GM19438 (cell line): ENCODE measurements around the gene OR4F17.
"Not testable (repeated sequence)": the region's sequence is repeated elsewhere in the genome, so short reads cannot be mapped to it uniquely, and the experiment has no call there.

Source experiments
- ATAC-seq: cut with Tn5 transposase; IDR thresholded peaks from one replicate; pipeline ENCODE4 v1.9.1; 2021; ENCODE audit warnings: low read depth; ENCODE audit not compliant: unreplicated experiment

The OR4F17 gene, protein sequence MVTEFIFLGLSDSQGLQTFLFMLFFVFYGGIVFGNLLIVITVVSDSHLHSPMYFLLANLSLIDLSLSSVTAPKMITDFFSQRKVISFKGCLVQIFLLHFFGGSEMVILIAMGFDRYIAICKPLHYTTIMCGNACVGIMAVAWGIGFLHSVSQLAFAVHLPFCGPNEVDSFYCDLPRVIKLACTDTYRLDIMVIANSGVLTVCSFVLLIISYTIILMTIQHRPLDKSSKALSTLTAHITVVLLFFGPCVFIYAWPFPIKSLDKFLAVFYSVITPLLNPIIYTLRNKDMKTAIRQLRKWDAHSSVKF

DNA sequence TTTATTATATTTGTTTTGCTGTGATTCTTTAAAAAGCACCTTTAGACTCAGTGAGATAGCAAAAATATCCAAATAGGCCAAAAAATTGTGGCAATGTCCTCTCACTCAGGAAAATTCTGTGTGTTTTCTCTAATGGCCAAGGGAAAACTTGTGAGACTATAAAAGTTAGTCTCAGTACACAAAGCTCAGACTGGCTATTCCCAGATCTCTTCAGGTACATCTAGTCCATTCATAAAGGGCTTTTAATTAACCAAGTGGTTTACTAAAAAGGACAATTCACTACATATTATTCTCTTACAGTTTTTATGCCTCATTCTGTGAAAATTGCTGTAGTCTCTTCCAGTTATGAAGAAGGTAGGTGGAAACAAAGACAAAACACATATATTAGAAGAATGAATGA, at the start of gene OR4F17:
OR4F17 (plus strand) TSS at position 301 of the 400 bp plus-strand sequence. CDS start 3,575 bp downstream, outside the sequence.
- not testable (repeated sequence) for ATAC-seq

DNA sequence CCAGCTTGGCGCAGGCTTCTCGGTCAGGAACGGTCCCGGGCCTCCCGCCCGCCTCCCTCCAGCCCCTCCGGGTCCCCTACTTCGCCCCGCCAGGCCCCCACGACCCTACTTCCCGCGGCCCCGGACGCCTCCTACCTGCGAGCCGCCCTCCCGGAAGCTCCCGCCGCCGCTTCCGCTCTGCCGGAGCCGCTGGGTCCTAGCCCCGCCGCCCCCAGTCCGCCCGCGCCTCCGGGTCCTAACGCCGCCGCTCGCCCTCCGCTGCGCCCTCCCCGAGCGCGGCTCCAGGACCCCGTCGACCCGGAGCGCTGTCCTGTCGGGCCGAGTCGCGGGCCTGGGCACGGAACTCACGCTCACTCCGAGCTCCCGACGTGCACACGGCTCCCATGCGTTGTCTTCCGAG, 36.1 kb upstream of the OR4F17 start:
- not testable (repeated sequence) for ATAC-seq

DNA sequence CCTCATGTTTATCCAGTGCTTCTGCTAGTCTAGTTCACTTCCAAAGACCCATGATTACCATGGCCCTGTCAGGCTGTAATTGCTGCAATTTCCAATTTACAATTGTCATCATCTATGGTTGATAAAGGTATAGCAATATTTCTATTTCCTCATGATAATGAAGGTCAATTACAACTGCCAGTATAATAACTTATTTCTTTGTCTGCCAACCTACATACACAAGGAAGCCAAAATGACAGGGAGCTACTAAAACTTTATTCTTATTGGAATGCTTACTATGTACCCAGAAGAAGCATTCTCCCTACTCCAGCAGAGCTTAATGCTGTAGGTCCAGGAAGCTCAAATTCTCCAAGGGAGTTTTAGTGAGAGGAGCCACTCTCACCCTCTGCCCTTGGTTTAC, 24.0 kb upstream of the OR4F17 start:
- not testable (repeated sequence) for ATAC-seq

DNA sequence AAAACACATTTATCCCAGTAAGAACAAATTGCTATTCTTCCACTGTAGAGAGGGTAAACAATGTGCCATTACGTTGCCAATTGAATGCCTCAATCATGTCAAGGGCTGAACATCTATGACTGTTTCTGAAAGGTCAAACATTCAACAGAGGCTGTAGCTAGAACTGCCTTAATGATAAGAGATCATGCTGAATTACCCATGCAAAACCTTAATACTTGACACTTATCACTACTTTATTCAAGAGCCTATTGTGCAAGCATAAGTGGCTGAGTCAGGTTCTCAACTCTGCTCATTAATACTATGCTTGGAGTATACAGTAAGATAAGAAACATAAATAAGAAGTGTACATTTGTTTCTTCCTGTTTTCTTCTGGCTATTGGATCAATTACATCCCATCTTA, 23.3 kb upstream of the OR4F17 start:
- ATAC-seq, result not testable (repeated sequence)

DNA sequence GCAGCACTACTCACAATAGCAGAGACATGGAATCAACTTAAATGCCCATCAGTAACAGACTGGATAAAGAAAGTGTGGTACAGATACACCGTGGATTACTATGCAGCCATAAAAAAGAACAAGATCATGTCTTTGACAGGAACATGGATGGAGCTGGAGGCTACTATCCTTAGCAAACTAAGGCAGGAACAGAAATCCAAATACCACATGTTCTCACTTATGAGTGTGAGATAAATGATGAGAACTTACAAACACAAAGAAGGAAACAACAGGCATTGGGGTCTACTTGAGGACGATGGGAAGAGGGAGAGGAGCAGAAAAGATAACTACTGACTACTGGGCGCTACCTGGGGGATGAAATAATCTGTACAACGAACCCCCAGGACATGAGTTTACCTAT, 16.2 kb upstream of the OR4F17 start:
- ATAC-seq, result not testable (repeated sequence)

DNA sequence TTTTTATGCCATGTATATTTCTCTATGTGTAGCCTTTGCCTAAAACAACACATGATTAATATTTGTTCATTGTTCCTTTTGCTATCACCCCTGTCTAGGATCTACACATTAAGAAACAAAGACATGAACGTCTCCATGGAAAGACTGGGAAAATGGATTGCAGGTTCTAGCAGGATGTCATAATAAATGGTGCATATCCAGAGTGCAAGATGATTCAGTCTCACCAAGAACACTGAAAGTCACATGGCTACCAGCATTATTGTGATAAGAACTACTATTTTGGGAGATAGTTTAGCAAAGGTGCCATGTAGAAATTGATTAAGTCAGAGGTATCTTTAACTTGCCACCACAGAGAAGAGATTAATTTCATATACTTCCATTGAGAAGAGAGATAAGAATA, 12.1 kb upstream of the OR4F17 start:
- not testable (repeated sequence) for ATAC-seq

DNA sequence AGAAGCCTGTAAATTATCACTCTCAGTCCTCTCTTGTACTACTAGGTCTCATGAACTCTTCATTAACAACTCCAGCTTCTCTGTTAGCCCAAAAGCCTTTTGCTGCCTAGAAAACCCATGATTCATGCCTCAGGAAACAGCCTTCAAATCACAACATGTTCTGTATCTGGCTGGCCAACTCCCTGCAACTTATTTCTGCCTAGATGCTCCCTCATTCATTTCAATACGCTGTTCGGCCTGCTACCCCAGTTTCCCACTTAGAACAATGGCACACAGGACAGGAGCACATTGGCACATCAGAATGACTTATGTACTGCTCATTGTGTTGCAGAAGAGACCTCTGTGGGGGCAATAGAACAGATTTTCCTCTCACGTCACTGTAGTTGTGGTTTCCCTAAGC, 9.3 kb upstream of the OR4F17 start:
- ATAC-seq, result not testable (repeated sequence)

DNA sequence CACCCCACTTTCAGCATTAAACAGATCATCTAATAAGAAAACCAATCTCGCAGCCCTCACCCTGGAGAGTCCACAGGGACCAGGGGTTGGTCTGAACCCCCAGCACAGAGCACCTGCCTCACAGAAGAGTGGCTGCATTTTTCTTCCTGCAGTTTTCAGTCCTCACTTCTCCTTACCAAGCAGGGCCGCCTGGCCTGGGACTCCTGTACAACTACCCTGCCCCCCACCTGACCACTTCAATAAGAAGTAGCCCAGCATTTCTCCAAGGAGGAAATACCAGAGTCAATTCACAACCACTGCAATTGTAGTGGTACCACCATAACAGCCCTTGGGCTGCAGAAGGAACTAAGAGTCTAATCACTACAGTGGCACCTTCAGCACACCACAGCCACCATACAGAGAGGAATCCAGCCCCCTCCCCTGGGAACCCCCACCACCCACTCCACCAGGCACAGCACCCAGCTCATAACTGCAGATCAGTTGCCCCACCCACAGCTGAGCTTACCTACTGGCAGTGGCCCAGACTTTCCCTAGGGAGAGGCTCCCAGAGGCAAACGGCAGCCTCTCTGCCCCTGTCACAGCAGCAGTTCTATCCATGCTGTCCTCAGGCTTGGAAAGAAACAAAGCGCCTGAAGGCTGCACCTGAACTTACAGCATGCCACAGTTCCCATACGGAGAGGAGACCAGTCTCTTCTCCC, 13.7 kb downstream of the OR4F17 start:
- not testable (repeated sequence) for ATAC-seq
